ENCODE data around the gene NOVA2.
A peak's percentile ranks its signal among the peaks of the same experiment; 100 is the strongest.

Gene NOVA2

GRCh38 chr19:45973553-45974338 is at the start of gene NOVA2:
Gene NOVA2, minus strand, starts transcription at chr19:45973865. Its CDS starts 514 bp downstream, at chr19:45973351.
- H3K4me3 ChIP-seq (ENCODE audit: low read depth in 1 of 5, low read length in 5 of 5) = peak within 1 kb of the TSS; percentile 33 to 84 (median 61)
- H3K36me3 ChIP-seq (ENCODE audit: control insufficient read depth in 5 of 5, insufficient read depth in 5 of 5, low read length in 5 of 5) = no peaks in the 10 kb centered on the region
- peaks cover 2 to 33% (median 19%) of the 10 kb centered on the region in 5 donors for H3K4me1 ChIP-seq (ENCODE audit: control insufficient read depth in 5 of 5, insufficient read depth in 5 of 5, low read length in 5 of 5)
- peak within 1 kb of the TSS in 3 of 5 donors; percentile 0 to 79 (median 16) for H3K9ac ChIP-seq (ENCODE audit: low read length in 5 of 5)
- H3K9me3 ChIP-seq (ENCODE audit: control insufficient read depth in 5 of 5, low read length in 5 of 5) = no peaks in the 10 kb centered on the region
- peak within 1 kb of the TSS; percentile 77 for H3K27ac ChIP-seq (ENCODE audit: low read depth, low read length)
- H3K27me3 ChIP-seq (ENCODE audit: control insufficient read depth in 5 of 5, insufficient read depth in 4 of 5, low read length in 5 of 5) = peaks cover 34 to 43% (median 38%) of the 10 kb centered on the region in 5 donors

- Histone ChIP-seq H3K9ac (ENCODE audit: low read length in 5 of 5) (no peak overlapping the region), H3K36me3 (ENCODE audit: control insufficient read depth in 5 of 5, insufficient read depth in 5 of 5, low read length in 5 of 5) (peaks cover 0 to 1% (median 0%) of the 10 kb centered on the region in 5 donors), H3K4me3 (ENCODE audit: low read depth in 1 of 5, low read length in 5 of 5) (no peak overlapping the region), H3K9me3 (ENCODE audit: control insufficient read depth in 5 of 5, low read length in 5 of 5) (no peaks in the 10 kb centered on the region), H3K4me1 (ENCODE audit: control insufficient read depth in 5 of 5, insufficient read depth in 5 of 5, low read length in 5 of 5) (no peaks in the 10 kb centered on the region), H3K27me3 (ENCODE audit: control insufficient read depth in 5 of 5, insufficient read depth in 4 of 5, low read length in 5 of 5) (peaks cover 7 to 37% (median 33%) of the 10 kb centered on the region in 5 donors), H3K27ac (ENCODE audit: low read depth, low read length) (no peak overlapping the region)
Measured at GRCh38 chr19:46023311-46023779, 49.7 kb upstream of the NOVA2 start.

GRCh38 chr19:46022431-46023310 is 49.0 kb upstream of the NOVA2 start, which contains the start of gene PGLYRP1:
Gene PGLYRP1, minus strand, starts transcription at chr19:46023053. Its CDS starts 32 bp downstream, at chr19:46023021.
- Histone ChIP-seq H3K4me3 (ENCODE audit: low read depth in 1 of 5, low read length in 5 of 5) (no peak within 1 kb of the TSS), H3K27me3 (ENCODE audit: control insufficient read depth in 5 of 5, insufficient read depth in 4 of 5, low read length in 5 of 5) (peaks cover 7 to 35% (median 33%) of the 10 kb centered on the region in 5 donors), H3K27ac (ENCODE audit: low read depth, low read length) (no peak within 1 kb of the TSS), H3K4me1 (ENCODE audit: control insufficient read depth in 5 of 5, insufficient read depth in 5 of 5, low read length in 5 of 5) (no peaks in the 10 kb centered on the region), H3K9ac (ENCODE audit: low read length in 5 of 5) (peak within 1 kb of the TSS in 1 of 5 donors; percentile 24), H3K9me3 (ENCODE audit: control insufficient read depth in 5 of 5, low read length in 5 of 5) (no peaks in the 10 kb centered on the region), H3K36me3 (ENCODE audit: control insufficient read depth in 5 of 5, insufficient read depth in 5 of 5, low read length in 5 of 5) (peaks cover 0 to 6% (median 0%) of the 10 kb centered on the region in 5 donors)

GRCh38 chr19:46022061-46022430 is 48.4 kb upstream of the NOVA2 start:
- peaks cover 0 to 6% (median 0%) of the 10 kb centered on the region in 5 donors for H3K36me3 ChIP-seq (ENCODE audit: control insufficient read depth in 5 of 5, insufficient read depth in 5 of 5, low read length in 5 of 5)
- no peaks in the 10 kb centered on the region for H3K9me3 ChIP-seq (ENCODE audit: control insufficient read depth in 5 of 5, low read length in 5 of 5)
- H3K9ac ChIP-seq (ENCODE audit: low read length in 5 of 5) = no peak overlapping the region
- no peak overlapping the region for H3K27ac ChIP-seq (ENCODE audit: low read depth, low read length)
- H3K4me1 ChIP-seq (ENCODE audit: control insufficient read depth in 5 of 5, insufficient read depth in 5 of 5, low read length in 5 of 5) = peaks cover 0 to 2% (median 0%) of the 10 kb centered on the region in 5 donors
- no peak overlapping the region for H3K4me3 ChIP-seq (ENCODE audit: low read depth in 1 of 5, low read length in 5 of 5)
- peaks cover 7 to 34% (median 33%) of the 10 kb centered on the region in 5 donors for H3K27me3 ChIP-seq (ENCODE audit: control insufficient read depth in 5 of 5, insufficient read depth in 4 of 5, low read length in 5 of 5)

- Histone ChIP-seq H3K27me3 (ENCODE audit: control insufficient read depth in 5 of 5, insufficient read depth in 4 of 5, low read length in 5 of 5) (peaks cover 7 to 32% (median 29%) of the 10 kb centered on the region in 5 donors), H3K9me3 (ENCODE audit: control insufficient read depth in 5 of 5, low read length in 5 of 5) (no peaks in the 10 kb centered on the region), H3K4me3 (ENCODE audit: low read depth in 1 of 5, low read length in 5 of 5) (no peak overlapping the region), H3K36me3 (ENCODE audit: control insufficient read depth in 5 of 5, insufficient read depth in 5 of 5, low read length in 5 of 5) (peaks cover 0 to 6% (median 0%) of the 10 kb centered on the region in 5 donors), H3K27ac (ENCODE audit: low read depth, low read length) (no peak overlapping the region), H3K4me1 (ENCODE audit: control insufficient read depth in 5 of 5, insufficient read depth in 5 of 5, low read length in 5 of 5) (peaks cover 0 to 5% (median under 1%) of the 10 kb centered on the region in 5 donors), H3K9ac (ENCODE audit: low read length in 5 of 5) (no peak overlapping the region)
Measured at GRCh38 chr19:46021531-46022041, 47.9 kb upstream of the NOVA2 start.

- Histone ChIP-seq H3K9ac (ENCODE audit: low read length in 5 of 5) (no peak overlapping the region), H3K4me3 (ENCODE audit: low read depth in 1 of 5, low read length in 5 of 5) (no peak overlapping the region), H3K36me3 (ENCODE audit: control insufficient read depth in 5 of 5, insufficient read depth in 5 of 5, low read length in 5 of 5) (peaks cover 0 to 6% (median 0%) of the 10 kb centered on the region in 5 donors), H3K27ac (ENCODE audit: low read depth, low read length) (no peak overlapping the region), H3K27me3 (ENCODE audit: control insufficient read depth in 5 of 5, insufficient read depth in 4 of 5, low read length in 5 of 5) (peaks cover 10 to 29% (median 27%) of the 10 kb centered on the region in 5 donors), H3K9me3 (ENCODE audit: control insufficient read depth in 5 of 5, low read length in 5 of 5) (no peaks in the 10 kb centered on the region), H3K4me1 (ENCODE audit: control insufficient read depth in 5 of 5, insufficient read depth in 5 of 5, low read length in 5 of 5) (peaks cover 2 to 14% (median 8%) of the 10 kb centered on the region in 5 donors)
Measured at GRCh38 chr19:46020819-46021125, 47.1 kb upstream of the NOVA2 start.

GRCh38 chr19:46019270-46019669 is 45.6 kb upstream of the NOVA2 start:
- Histone ChIP-seq H3K27me3 (ENCODE audit: control insufficient read depth in 5 of 5, insufficient read depth in 4 of 5, low read length in 5 of 5) (peaks cover 22 to 37% (median 36%) of the 10 kb centered on the region in 5 donors), H3K9me3 (ENCODE audit: control insufficient read depth in 5 of 5, low read length in 5 of 5) (no peaks in the 10 kb centered on the region), H3K36me3 (ENCODE audit: control insufficient read depth in 5 of 5, insufficient read depth in 5 of 5, low read length in 5 of 5) (peaks cover 0 to 6% (median 0%) of the 10 kb centered on the region in 5 donors), H3K4me3 (ENCODE audit: low read depth in 1 of 5, low read length in 5 of 5) (no peak overlapping the region), H3K27ac (ENCODE audit: low read depth, low read length) (no peak overlapping the region), H3K4me1 (ENCODE audit: control insufficient read depth in 5 of 5, insufficient read depth in 5 of 5, low read length in 5 of 5) (peaks cover 2 to 25% (median 16%) of the 10 kb centered on the region in 5 donors), H3K9ac (ENCODE audit: low read length in 5 of 5) (no peak overlapping the region)

- H3K36me3 ChIP-seq (ENCODE audit: control insufficient read depth in 5 of 5, insufficient read depth in 5 of 5, low read length in 5 of 5) = peaks cover 0 to 6% (median 0%) of the 10 kb centered on the region in 5 donors
- H3K9me3 ChIP-seq (ENCODE audit: control insufficient read depth in 5 of 5, low read length in 5 of 5) = no peaks in the 10 kb centered on the region
Measured at GRCh38 chr19:46018729-46019251, 45.1 kb upstream of the NOVA2 start.

GRCh38 chr19:46017874-46018675 is 44.4 kb upstream of the NOVA2 start:
- Histone ChIP-seq H3K27me3 (ENCODE audit: control insufficient read depth in 5 of 5, insufficient read depth in 4 of 5, low read length in 5 of 5) (peaks cover 21 to 33% (median 29%) of the 10 kb centered on the region in 5 donors), H3K4me3 (ENCODE audit: low read depth in 1 of 5, low read length in 5 of 5) (no peak overlapping the region), H3K27ac (ENCODE audit: low read depth, low read length) (no peak overlapping the region), H3K9ac (ENCODE audit: low read length in 5 of 5) (no peak overlapping the region), H3K4me1 (ENCODE audit: control insufficient read depth in 5 of 5, insufficient read depth in 5 of 5, low read length in 5 of 5) (peaks cover 2 to 25% (median 16%) of the 10 kb centered on the region in 5 donors), H3K9me3 (ENCODE audit: control insufficient read depth in 5 of 5, low read length in 5 of 5) (no peaks in the 10 kb centered on the region), H3K36me3 (ENCODE audit: control insufficient read depth in 5 of 5, insufficient read depth in 5 of 5, low read length in 5 of 5) (peaks cover 0 to 6% (median 0%) of the 10 kb centered on the region in 5 donors)

More at GRCh38 chr19:46018729-46019251, 45.1 kb upstream of the NOVA2 start:
- Histone ChIP-seq H3K27ac (ENCODE audit: low read depth, low read length) (no peak overlapping the region), H3K4me3 (ENCODE audit: low read depth in 1 of 5, low read length in 5 of 5) (no peak overlapping the region), H3K27me3 (ENCODE audit: control insufficient read depth in 5 of 5, insufficient read depth in 4 of 5, low read length in 5 of 5) (peaks cover 22 to 36% (median 34%) of the 10 kb centered on the region in 5 donors), H3K4me1 (ENCODE audit: control insufficient read depth in 5 of 5, insufficient read depth in 5 of 5, low read length in 5 of 5) (peaks cover 2 to 25% (median 16%) of the 10 kb centered on the region in 5 donors), H3K9ac (ENCODE audit: low read length in 5 of 5) (no peak overlapping the region)
